Stomach (tissue), 4 donors: ENCODE data around the gene LHFPL2.

Experiments
- CTCF ChIP-seq, 7 experiments: fragments of 450-650 bp in 4 of 7; fragments of 200-600 bp in 3 of 7; sonication (generic) in 3 of 7; IDR thresholded peaks; one replicate each; pipeline ENCODE4 v1.5.1; 2016 to 2019; ENCODE audit warnings: antibody characterized with exemption in 7 of 7, control low read depth in 2 of 7, mild to moderate bottlenecking in 1 of 7
- EP300 ChIP-seq: sonication (generic); formaldehyde crosslinking; IDR thresholded peaks from one replicate; pipeline ENCODE4 v1.6.1; 2017; ENCODE audit warnings: antibody characterized with exemption
- POLR2A ChIP-seq, 4 donors: fragments of 450-650 bp; IDR thresholded peaks; one replicate each; pipeline ENCODE4 v1.6.1; 2016; ENCODE audit warnings: antibody characterized with exemption in 4 of 4, control low read depth in 2 of 4, mild to moderate bottlenecking in 1 of 4, moderate library complexity in 1 of 4

GRCh38 chr5:78492224-78492623, 156.3 kb downstream of the LHFPL2 start:
- TF ChIP-seq CTCF (IDR thresholded peaks at IDR 0.05), result no peak
- no peak for TF ChIP-seq POLR2A (IDR thresholded peaks at IDR 0.05)
- no peak for TF ChIP-seq EP300
